Measurements from ENCODE around the gene CELA3A.
A peak's percentile ranks its signal among the peaks of the same experiment; 100 is the strongest.
"Not testable (repeated sequence)": the region's sequence is repeated elsewhere in the genome, so short reads cannot be mapped to it uniquely, and the experiment has no call there.

CELA3A gene, protein sequence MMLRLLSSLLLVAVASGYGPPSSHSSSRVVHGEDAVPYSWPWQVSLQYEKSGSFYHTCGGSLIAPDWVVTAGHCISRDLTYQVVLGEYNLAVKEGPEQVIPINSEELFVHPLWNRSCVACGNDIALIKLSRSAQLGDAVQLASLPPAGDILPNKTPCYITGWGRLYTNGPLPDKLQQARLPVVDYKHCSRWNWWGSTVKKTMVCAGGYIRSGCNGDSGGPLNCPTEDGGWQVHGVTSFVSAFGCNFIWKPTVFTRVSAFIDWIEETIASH

GRCh38 chr1:22001409-22001808 is at the start of gene CELA3A:
TSS of gene CELA3A (plus strand) at chr1:22001657. CDS start at chr1:22001675, 18 bp downstream.
- no peak for DNase-seq (ENCODE audit: low read depth)

GRCh38 chr1:21952786-21953520 is 48.5 kb upstream of the CELA3A start:
- no peak for DNase-seq (ENCODE audit: low read depth)

- DNase-seq (ENCODE audit: low read depth) = no peak
Observed at GRCh38 chr1:21955058-21955457, 46.4 kb upstream of the CELA3A start.

- DNase-seq (ENCODE audit: low read depth) = no peak
Observed at GRCh38 chr1:21955501-21956281, 45.8 kb upstream of the CELA3A start.

GRCh38 chr1:21956720-21957552 is 44.5 kb upstream of the CELA3A start:
- peak; percentile 55 for DNase-seq (ENCODE audit: low read depth)

DNA sequence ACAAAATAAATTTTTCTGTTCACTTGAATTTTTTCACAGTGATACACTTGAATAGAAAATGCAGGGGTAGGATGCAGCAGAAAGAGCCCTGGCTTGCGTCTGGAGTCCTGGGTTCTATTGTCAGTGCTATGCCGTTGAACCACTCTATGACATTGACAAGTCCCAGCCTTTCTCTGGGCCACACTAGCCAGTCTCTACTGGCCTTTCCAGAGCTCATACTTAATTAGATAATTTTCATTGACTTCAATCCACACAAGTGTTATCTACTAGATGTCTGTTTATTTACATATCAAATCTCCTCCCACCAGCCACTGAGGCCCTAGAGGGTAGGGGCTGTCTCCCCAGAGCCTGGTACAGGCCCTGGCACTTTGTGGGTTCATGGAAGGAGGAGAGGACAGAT is 40.1 kb upstream of the CELA3A start:
- DNase-seq (ENCODE audit: low read depth) = no peak

- no peak for DNase-seq (ENCODE audit: low read depth)
Observed at GRCh38 chr1:21961799-21962198, 39.7 kb upstream of the CELA3A start.

GRCh38 chr1:21963477-21964217 is 37.8 kb upstream of the CELA3A start:
- DNase-seq (ENCODE audit: low read depth) = peak; percentile 76

DNA sequence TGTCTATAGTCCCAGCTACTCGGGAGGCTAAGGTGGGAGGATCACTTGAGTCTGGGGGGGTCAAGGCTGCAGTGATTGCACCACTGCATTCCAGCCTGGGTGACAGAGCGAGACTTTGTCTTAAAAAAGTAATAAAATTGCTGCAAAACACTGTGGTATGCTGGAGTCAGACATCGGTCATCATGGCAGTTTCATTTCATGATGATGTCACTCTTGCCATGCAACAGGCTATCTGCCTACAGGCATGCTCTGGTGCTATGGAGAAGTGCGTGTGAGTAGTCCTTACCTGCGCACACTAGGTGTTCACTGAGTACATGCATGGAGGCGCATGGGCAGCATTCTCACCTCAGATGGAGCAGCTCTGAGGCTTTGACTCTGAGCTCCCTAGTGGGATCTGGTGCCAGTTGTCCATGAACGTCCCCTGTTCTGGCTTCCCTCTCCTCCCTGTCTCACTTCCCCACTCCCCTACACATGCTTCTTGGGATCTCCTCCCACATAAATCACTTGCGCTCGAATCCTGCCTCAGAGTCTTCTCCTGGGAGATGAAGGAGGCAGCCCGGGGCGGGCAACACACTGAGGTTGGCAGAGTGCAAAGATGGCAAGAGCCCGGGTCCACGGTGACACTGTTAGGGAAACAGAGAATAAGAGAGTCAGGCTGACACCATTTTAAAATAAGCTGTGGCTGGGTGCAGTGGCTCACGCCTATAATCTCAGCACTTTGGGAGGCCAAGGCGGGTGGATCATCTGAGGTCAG is 35.0 kb upstream of the CELA3A start:
- DNase-seq (ENCODE audit: low read depth) = peak; percentile 93

DNA sequence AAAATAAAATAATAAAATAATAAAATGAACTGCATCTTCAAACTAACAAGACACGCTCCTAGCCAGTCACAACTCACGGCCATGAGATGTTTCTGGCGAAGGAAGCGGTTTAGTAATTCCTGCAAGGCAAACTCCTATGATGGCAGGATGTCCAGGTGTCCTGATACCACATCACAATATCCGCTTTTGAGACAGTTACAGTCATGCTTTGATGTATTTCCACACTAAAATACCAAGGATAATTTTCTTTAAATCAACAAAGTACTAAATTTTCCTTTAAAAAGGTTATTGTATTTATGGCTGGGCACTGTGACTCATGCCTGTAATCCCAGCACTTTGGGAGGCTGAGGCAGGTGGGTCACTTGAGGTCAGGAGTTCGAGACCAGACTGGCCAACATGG is 34.2 kb upstream of the CELA3A start:
- DNase-seq (ENCODE audit: low read depth) = not testable (repeated sequence)

- not testable (repeated sequence) for DNase-seq (ENCODE audit: low read depth)
Observed at GRCh38 chr1:21969066-21969465, 32.4 kb upstream of the CELA3A start.

- not testable (repeated sequence) for DNase-seq (ENCODE audit: low read depth)
Observed at GRCh38 chr1:21970523-21970922, 30.9 kb upstream of the CELA3A start.

DNA sequence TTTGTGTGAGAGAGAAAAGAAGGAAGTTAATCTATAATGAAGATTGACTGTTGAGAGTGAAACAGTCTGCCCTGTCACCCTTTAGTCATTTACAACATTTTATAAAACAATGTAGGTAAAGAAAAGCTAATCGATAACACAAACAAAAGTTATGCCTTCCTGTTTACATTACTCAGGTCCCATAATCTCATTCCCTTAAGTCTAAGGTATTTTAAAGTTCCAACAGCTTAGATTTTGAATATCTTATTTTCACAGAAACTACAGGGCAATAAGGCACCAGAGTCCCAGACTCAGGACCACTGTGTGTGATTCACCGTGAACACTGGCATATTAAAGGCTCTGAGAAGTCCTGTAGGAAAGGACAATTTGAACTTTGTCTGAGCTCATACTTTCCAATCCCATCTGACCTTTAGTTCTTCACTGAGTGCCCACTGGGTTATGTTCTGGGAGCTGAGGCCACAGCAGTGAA is 28.4 kb upstream of the CELA3A start:
- not testable (repeated sequence) for DNase-seq (ENCODE audit: low read depth)

DNA sequence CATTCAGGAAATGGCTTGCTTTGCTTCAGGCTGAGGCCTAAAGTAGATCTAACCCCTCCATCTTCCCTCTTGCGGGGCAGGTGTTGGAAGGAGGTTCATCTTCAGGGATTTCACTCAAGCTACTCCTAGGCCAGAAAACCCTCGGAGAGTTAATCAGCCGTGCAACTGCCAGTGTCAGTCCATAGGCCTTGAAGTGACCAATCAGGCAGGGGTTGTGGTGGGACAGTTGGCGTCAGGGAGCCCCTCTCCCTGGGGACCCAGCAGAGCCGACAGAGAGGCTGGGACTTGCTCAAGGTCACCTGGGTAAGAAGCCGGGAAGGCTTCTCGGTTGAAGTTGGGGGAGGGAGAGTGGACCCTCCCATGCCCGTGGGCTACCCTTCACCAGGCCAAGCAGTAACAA is 27.5 kb upstream of the CELA3A start:
- not testable (repeated sequence) for DNase-seq (ENCODE audit: low read depth)

DNA sequence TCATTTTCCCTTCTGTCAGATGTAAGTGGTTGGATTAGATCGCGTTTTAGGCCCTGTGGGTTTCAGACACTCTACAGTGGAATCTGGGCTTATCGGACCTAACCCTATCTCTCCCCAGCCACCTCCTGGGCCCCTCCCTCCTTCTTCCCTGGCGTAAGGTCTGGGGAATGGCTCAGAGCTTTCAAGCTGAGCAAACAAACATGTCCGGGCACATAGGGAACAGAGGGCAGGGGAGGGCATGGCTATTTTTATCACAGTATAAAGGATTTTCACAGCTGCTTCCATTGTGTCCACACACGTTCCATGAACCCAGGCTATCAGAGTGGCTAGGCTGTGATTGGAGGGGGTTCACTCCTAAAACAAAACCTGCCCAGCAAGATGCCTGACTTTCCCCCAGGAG is 26.8 kb upstream of the CELA3A start:
- DNase-seq (ENCODE audit: low read depth) = not testable (repeated sequence)

GRCh38 chr1:21975296-21975695 is 26.2 kb upstream of the CELA3A start:
- DNase-seq (ENCODE audit: low read depth) = not testable (repeated sequence)

DNA sequence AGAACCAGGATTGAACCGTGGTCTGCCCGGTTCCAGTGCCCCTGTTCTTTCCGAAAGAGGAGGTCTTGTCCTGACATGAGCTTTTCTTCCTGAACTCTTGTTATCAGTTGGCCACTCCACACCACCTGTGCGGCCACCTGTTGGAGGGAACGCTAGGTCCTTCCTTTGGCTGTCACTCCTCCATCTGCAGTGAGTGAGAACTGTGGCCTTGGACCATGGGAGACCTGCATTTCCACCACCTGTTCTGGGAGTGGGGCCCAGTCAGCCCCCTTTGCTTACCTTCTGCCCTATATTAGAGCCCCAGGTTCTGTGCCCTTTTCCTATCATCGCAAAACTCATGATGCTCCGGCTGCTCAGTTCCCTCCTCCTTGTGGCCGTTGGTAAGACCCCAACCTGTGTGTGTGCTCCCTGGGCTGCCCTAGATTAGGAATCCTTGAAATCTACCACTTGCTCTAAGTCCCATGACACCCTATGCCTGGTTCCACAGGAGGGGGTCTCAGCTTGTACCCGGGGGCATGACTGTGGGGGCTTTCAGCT is 24.7 kb upstream of the CELA3A start, which contains the start of gene CELA3B:
Gene CELA3B, plus strand, starts transcription at position 320 of the 537 bp plus-strand sequence. Its CDS starts 18 bp downstream, at position 338.
- not testable (repeated sequence) for DNase-seq (ENCODE audit: low read depth)

- not testable (repeated sequence) for DNase-seq (ENCODE audit: low read depth)
Observed at GRCh38 chr1:21978209-21978608, 23.2 kb upstream of the CELA3A start.

GRCh38 chr1:21980515-21981220 is 20.8 kb upstream of the CELA3A start:
- not testable (repeated sequence) for DNase-seq (ENCODE audit: low read depth)

Data from EH (cell line).